GM21737 (cell line): ENCODE data around the gene DIP2B.
"Not testable (repeated sequence)": the region's sequence is repeated elsewhere in the genome, so short reads cannot be mapped to it uniquely, and the experiment has no call there.

ENCODE experiments used
- ATAC-seq: cut with Tn5 transposase; IDR thresholded peaks from one replicate; pipeline ENCODE4 v1.9.1; 2021; ENCODE audit warnings: mild to moderate bottlenecking, moderate library complexity; ENCODE audit not compliant: unreplicated experiment

DIP2B gene

GRCh38 chr12:50662116-50662510, 157.3 kb downstream of the DIP2B start:
- ATAC-seq: no peak

GRCh38 chr12:50665170-50665569, 160.4 kb downstream of the DIP2B start:
- no peak for ATAC-seq

- ATAC-seq: no peak
These were observed 160.8 kb downstream of the DIP2B start for GRCh38 chr12:50665609-50666008.

GRCh38 chr12:50666023-50666422, 161.2 kb downstream of the DIP2B start:
- no peak for ATAC-seq

- no peak for ATAC-seq
These were observed 167.4 kb downstream of the DIP2B start for GRCh38 chr12:50672158-50672557.

GRCh38 chr12:50676756-50677155, 172.0 kb downstream of the DIP2B start:
- no peak for ATAC-seq

GRCh38 chr12:50677858-50678257, 173.1 kb downstream of the DIP2B start:
- ATAC-seq: no peak

GRCh38 chr12:50678650-50679365, 174.0 kb downstream of the DIP2B start:
- no peak for ATAC-seq

GRCh38 chr12:50679612-50680011, 174.8 kb downstream of the DIP2B start:
- ATAC-seq: no peak

GRCh38 chr12:50681064-50681463, 176.3 kb downstream of the DIP2B start:
- ATAC-seq: not testable (repeated sequence)

GRCh38 chr12:50685641-50686040, 180.9 kb downstream of the DIP2B start:
- no peak for ATAC-seq

- no peak for ATAC-seq
These were observed 181.6 kb downstream of the DIP2B start for GRCh38 chr12:50686406-50686805.

GRCh38 chr12:50686976-50687375, 182.2 kb downstream of the DIP2B start:
- ATAC-seq: no peak

GRCh38 chr12:50689437-50689836, 184.7 kb downstream of the DIP2B start:
- no peak for ATAC-seq

GRCh38 chr12:50690925-50691324, 186.1 kb downstream of the DIP2B start:
- no peak for ATAC-seq

- no peak for ATAC-seq
These were observed 191.2 kb downstream of the DIP2B start for GRCh38 chr12:50695961-50696360.

- ATAC-seq: no peak
These were observed 192.1 kb downstream of the DIP2B start for GRCh38 chr12:50696931-50697330.

GRCh38 chr12:50699154-50699553, 194.4 kb downstream of the DIP2B start:
- no peak for ATAC-seq

GRCh38 chr12:50699940-50700339, 195.2 kb downstream of the DIP2B start:
- no peak for ATAC-seq

GRCh38 chr12:50706606-50707005, 201.8 kb downstream of the DIP2B start:
- no peak for ATAC-seq

- ATAC-seq: no peak
These were observed 202.6 kb downstream of the DIP2B start for GRCh38 chr12:50707396-50707795.

- ATAC-seq: no peak
These were observed 203.8 kb downstream of the DIP2B start for GRCh38 chr12:50708631-50709030.

- ATAC-seq: no peak
These were observed 206.3 kb downstream of the DIP2B start for GRCh38 chr12:50711121-50711520.
